DMS153 (cell line): ENCODE measurements around the gene MEIS3.
"Not testable (repeated sequence)": the region's sequence is repeated elsewhere in the genome, so short reads cannot be mapped to it uniquely, and the experiment has no call there.

Source experiments
- DNase-seq: peaks from one replicate; lab custom pipeline; 2025; lab: John Stamatoyannopoulos, UW

MEIS3 gene

GRCh38 chr19:47384533-47384932 is 34.8 kb downstream of the MEIS3 start:
- DNase-seq, result not testable (repeated sequence)

GRCh38 chr19:47383890-47384289 is 35.4 kb downstream of the MEIS3 start:
- not testable (repeated sequence) for DNase-seq

GRCh38 chr19:47381653-47382279 is 37.6 kb downstream of the MEIS3 start:
- DNase-seq, result no peak

- no peak for DNase-seq
Measured at GRCh38 chr19:47381121-47381520, 38.2 kb downstream of the MEIS3 start.

GRCh38 chr19:47380559-47380958 is 38.8 kb downstream of the MEIS3 start:
- DNase-seq, result no peak

- no peak for DNase-seq
Measured at GRCh38 chr19:47379381-47379938, 39.9 kb downstream of the MEIS3 start.

- DNase-seq, result no peak
Measured at GRCh38 chr19:47378246-47378645, 41.1 kb downstream of the MEIS3 start.

- DNase-seq, result no peak
Measured at GRCh38 chr19:47377801-47378200, 41.5 kb downstream of the MEIS3 start.

GRCh38 chr19:47377208-47377701 is 42.1 kb downstream of the MEIS3 start:
- DNase-seq, result no peak

- no peak for DNase-seq
Measured at GRCh38 chr19:47376589-47377144, 42.7 kb downstream of the MEIS3 start.

GRCh38 chr19:47375694-47376588 is 43.4 kb downstream of the MEIS3 start:
- no peak for DNase-seq

GRCh38 chr19:47374876-47375693 is 44.2 kb downstream of the MEIS3 start:
- DNase-seq, result no peak

- no peak for DNase-seq
Measured at GRCh38 chr19:47373246-47374240, 45.8 kb downstream of the MEIS3 start.

GRCh38 chr19:47372603-47373002 is 46.7 kb downstream of the MEIS3 start:
- no peak for DNase-seq

GRCh38 chr19:47371261-47371660 is 48.1 kb downstream of the MEIS3 start:
- DNase-seq, result no peak

GRCh38 chr19:47370045-47370611 is 49.2 kb downstream of the MEIS3 start:
- no peak for DNase-seq

GRCh38 chr19:47365455-47365854 is 53.9 kb downstream of the MEIS3 start:
- not testable (repeated sequence) for DNase-seq

- DNase-seq, result no peak
Measured at GRCh38 chr19:47363758-47364531, 55.4 kb downstream of the MEIS3 start.

- DNase-seq, result no peak
Measured at GRCh38 chr19:47362321-47362720, 57.0 kb downstream of the MEIS3 start.
